Stimulated activated CD4-positive, alpha-beta T cell treated with anti-CD3 and anti-CD28 coated beads, Interleukin-2, amount 100 ng/mL, for 24 hours (primary cell): ENCODE measurements around the gene KCNIP1.

Source experiments
- DNase-seq, 2 donors: peaks; one replicate each; pipeline ENCODE4 v3.0.0-alpha.2; 2020

Gene KCNIP1

GRCh38 chr5:170503990-170504596 is at the start of gene KCNIP1:
Gene KCNIP1, plus strand, starts transcription at chr5:170504020.
- DNase-seq = peak in 1 of 2 donors; percentile 6

GRCh38 chr5:170463426-170463825 is 40.4 kb upstream of the KCNIP1 start:
- DNase-seq = no peak

GRCh38 chr5:170464280-170465127 is 39.3 kb upstream of the KCNIP1 start:
- DNase-seq = no peak

GRCh38 chr5:170466553-170466952 is 37.3 kb upstream of the KCNIP1 start:
- no peak for DNase-seq

GRCh38 chr5:170466988-170467707 is 36.7 kb upstream of the KCNIP1 start:
- DNase-seq = peak; percentile 40 to 53

- no peak for DNase-seq
Measured at GRCh38 chr5:170468633-170469285, 35.1 kb upstream of the KCNIP1 start.

GRCh38 chr5:170469414-170469813 is 34.4 kb upstream of the KCNIP1 start:
- no peak for DNase-seq

- no peak for DNase-seq
Measured at GRCh38 chr5:170470275-170470674, 33.5 kb upstream of the KCNIP1 start.

GRCh38 chr5:170470808-170471404 is 32.9 kb upstream of the KCNIP1 start:
- no peak for DNase-seq

GRCh38 chr5:170471551-170472178 is 32.2 kb upstream of the KCNIP1 start:
- DNase-seq = no peak

- no peak for DNase-seq
Measured at GRCh38 chr5:170473642-170474041, 30.2 kb upstream of the KCNIP1 start.

- DNase-seq = no peak
Measured at GRCh38 chr5:170474489-170475274, 29.1 kb upstream of the KCNIP1 start.

GRCh38 chr5:170475294-170476000 is 28.4 kb upstream of the KCNIP1 start:
- no peak for DNase-seq

GRCh38 chr5:170476704-170477103 is 27.1 kb upstream of the KCNIP1 start:
- DNase-seq = no peak

GRCh38 chr5:170477906-170478305 is 25.9 kb upstream of the KCNIP1 start:
- no peak for DNase-seq

GRCh38 chr5:170478306-170478705 is 25.5 kb upstream of the KCNIP1 start:
- no peak for DNase-seq

- DNase-seq = no peak
Measured at GRCh38 chr5:170479484-170479883, 24.3 kb upstream of the KCNIP1 start.

GRCh38 chr5:170480260-170480659 is 23.6 kb upstream of the KCNIP1 start:
- no peak for DNase-seq

GRCh38 chr5:170481849-170482248 is 22.0 kb upstream of the KCNIP1 start:
- no peak for DNase-seq

GRCh38 chr5:170482511-170482910 is 21.3 kb upstream of the KCNIP1 start:
- DNase-seq = no peak
